BJ (cell line): Measurements from ENCODE around the gene COA7. TPM values are rescaled to one million over a fixed set of nuclear protein-coding genes. Genes with fewer than 3 reads are reported as not detected.

Experiments
- CTCF ChIA-PET: fragments of 350-600 bp; formaldehyde crosslinking; extraction: SDS; loops from one replicate; lab custom pipeline; 2021; ENCODE audit warnings: antibody characterized with exemption, inconsistent platforms; lab: Yijun Ruan, JAX
- POLR2A ChIA-PET: fragments of 300-600 bp; sonication (Branson Sonifier 250); formaldehyde crosslinking; extraction: SDS; loops from one replicate; lab custom pipeline; 2021; ENCODE audit warnings: antibody characterized with exemption; lab: Charles Lee
- DNase-seq: peaks from one replicate; pipeline ENCODE4 v3.0.0-alpha.2; 2011; ENCODE audit warnings: low read depth
- H3K27me3 ChIP-seq: 2 replicates; pipeline ENCODE4 v1.6.0; 2011; ENCODE audit warnings: low read length; ENCODE audit not compliant: control insufficient read depth, insufficient read depth
- H3K36me3 ChIP-seq: 2 replicates; pipeline ENCODE4 v1.5.1; 2011; ENCODE audit warnings: low read length; ENCODE audit not compliant: control insufficient read depth, insufficient read depth
- H3K4me3 ChIP-seq: 2 replicates; pipeline ENCODE4 v1.5.1; 2011; ENCODE audit warnings: low read depth, mild to moderate bottlenecking, control low read depth, low read length
- CTCF ChIP-seq: IDR thresholded peaks from 2 replicates; pipeline ENCODE4 v1.5.1; 2011; ENCODE audit warnings: low read depth, mild to moderate bottlenecking, control low read depth, inconsistent platforms, low read length, moderate library complexity; ENCODE audit not compliant: insufficient read depth
- polyA plus RNA-seq: library from polyadenylated mRNA; depleted of rRNA; stranded (reverse); fragments of >200 nt; gene quantifications from 2 replicates; pipeline ENCODE4 v1.2.3, GENCODE V29; 2011; rRNA removed
- small RNA-seq: library from RNA; depleted of rRNA; stranded (forward); fragments of <200 nt; gene quantifications from one replicate; pipeline ENCODE3, GENCODE V24; 2012; ENCODE audit warnings: low replicate concordance, low read depth; ENCODE audit not compliant: insufficient read length

Gene COA7
- polyA plus RNA-seq, 1 experiment, result 14.4 TPM

GRCh38 chr1:52635321-52636089 lies 62.6 kb downstream of the COA7 start:
- TF ChIP-seq CTCF, result no peak
- ChIA-PET CTCF (interaction anchor here (0.5 to 0.6 kb wide), 2 partner anchors 65 to 160 kb away, joined by 3 read pairs; no protein-coding TSS in a partner anchor), POLR2A (no interaction called here)
- Histone ChIP-seq H3K4me3 (no peak overlapping the region), H3K36me3 (no peaks in the 10 kb centered on the region), H3K27me3 (peaks cover 23% of the 10 kb centered on the region)
- DNase-seq, result no peak

Small RNA genes lying within 50 kb of the gene (small RNA-seq; reads per million reads assigned to genes)
- not detected for gene RN7SL62P

Other genes starting within 250 kb of the COA7 start
- gene TUT4, start 145.3 kb downstream of the COA7 start, polyA plus RNA-seq, result 17.6 and 27.9 TPM in 2 replicates
- 40.6 and 44.5 TPM in 2 replicates for gene GPX7, start 96.0 kb downstream of the COA7 start, polyA plus RNA-seq
- not detected in 2 replicates for gene SHISAL2A, start 65.2 kb downstream of the COA7 start, polyA plus RNA-seq
- gene ZYG11B, start 28.1 kb upstream of the COA7 start, polyA plus RNA-seq, result 19.0 and 26.8 TPM in 2 replicates
- gene ZYG11A, start 144.4 kb upstream of the COA7 start, polyA plus RNA-seq, result 0.94 and 1.3 TPM in 2 replicates
- gene ECHDC2, start 223.4 kb upstream of the COA7 start, polyA plus RNA-seq, result 50.2 and 77.8 TPM in 2 replicates
- gene SCP2, start 228.9 kb upstream of the COA7 start, polyA plus RNA-seq, result 50.0 and 122 TPM in 2 replicates